Activated CD8-positive, alpha-beta memory T cell treated with anti-CD3 and anti-CD28 coated beads, Interleukin-2, amount 50 U/mL, for 48 hours (primary cell): Measurements from ENCODE around the gene IL23A.

Source experiments
- DNase-seq: peaks from one replicate; pipeline ENCODE4 v3.0.0-alpha.2; 2020

Gene IL23A

DNA sequence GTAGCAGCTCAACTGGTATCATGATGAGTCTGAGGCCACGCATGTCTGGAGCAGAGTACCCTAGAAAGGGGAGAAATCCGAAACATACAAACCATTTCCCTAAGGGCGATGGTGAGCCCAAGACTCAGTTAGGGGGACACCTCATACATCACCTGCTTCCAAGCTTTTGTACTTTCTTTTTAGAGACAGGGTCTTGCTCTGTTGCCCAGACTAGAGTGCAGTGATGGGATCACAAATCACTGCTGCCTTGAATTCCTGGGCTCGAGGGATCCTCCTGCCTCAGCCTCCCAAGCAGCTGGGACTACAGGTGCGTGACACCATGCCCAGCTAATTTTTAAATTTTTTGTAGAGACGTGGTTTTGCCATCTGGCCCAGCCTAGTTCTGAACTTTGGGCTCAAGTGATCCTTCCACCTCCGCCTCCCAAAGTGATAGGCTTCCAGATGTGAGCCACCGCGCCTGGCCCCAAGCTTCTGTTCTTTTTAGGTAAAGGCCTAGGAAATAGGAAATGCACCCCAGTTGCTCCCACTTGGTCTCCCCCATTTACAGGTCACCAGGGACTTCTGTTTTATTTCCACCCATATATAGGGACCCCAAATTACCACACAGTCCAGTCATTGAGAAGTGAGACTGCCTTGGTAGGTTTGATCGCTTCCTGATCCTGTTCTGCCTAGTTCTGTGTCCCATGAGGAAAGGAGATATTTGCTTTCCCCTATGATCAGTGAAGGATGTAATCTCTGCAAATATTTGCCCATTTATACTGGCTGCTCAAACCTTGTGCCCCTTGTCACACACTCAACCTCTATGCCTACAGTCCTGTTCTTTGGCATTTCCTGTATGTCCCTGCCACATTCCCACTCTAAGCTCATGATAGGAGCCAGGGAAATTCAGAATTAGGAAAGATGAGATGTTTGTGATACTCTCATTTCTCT is 23.7 kb downstream of the IL23A start, which contains the start of gene APOF:
Gene APOF (minus strand): TSS at position 728 of the 930 bp plus-strand sequence. CDS start 112 bp downstream, at position 616.
- no peak for DNase-seq

GRCh38 chr12:56366948-56367347 is 28.3 kb downstream of the IL23A start:
- no peak for DNase-seq

GRCh38 chr12:56373515-56373914 is 34.8 kb downstream of the IL23A start:
- DNase-seq: no peak

DNA sequence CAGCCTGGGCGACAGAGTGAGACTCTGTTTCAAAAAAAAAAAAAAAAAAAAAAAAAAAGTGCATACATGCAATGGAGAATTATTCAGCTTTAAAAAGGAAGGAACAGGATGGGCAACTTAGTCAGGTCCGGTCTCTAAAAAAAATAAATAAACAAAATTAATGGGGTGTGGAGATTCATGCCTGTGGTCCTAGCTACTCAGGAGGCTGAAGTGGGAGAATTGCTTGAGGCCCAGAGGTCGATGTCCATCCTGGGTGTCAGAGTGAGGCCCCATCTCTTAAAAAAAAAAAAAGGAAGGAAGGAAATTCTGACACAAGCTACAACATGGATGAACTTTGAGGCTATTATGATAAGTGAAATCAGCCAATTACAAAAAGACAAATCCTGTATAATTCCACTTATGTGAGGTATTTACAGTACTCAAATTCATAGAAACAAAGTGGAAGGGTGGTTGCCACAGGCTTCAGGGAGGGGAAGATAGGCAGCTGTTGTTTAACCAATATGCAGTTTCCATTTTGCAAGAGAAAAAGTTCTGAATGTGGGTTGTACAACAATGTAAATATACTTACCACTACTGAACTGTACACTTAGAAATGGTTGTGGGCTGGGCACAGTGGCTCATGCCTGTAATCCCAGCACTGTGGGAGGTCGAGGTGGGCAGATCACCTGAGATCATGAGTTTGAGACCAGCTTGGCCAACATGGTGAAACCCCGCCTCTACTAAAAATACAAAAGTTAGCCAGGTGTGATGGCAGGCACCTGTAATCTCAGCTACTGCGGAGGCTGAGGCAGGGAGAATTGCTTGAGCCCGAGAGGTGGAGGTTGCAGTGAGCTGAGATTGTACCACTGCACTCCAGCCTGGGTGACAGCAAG is 36.3 kb downstream of the IL23A start:
- DNase-seq: no peak

DNA sequence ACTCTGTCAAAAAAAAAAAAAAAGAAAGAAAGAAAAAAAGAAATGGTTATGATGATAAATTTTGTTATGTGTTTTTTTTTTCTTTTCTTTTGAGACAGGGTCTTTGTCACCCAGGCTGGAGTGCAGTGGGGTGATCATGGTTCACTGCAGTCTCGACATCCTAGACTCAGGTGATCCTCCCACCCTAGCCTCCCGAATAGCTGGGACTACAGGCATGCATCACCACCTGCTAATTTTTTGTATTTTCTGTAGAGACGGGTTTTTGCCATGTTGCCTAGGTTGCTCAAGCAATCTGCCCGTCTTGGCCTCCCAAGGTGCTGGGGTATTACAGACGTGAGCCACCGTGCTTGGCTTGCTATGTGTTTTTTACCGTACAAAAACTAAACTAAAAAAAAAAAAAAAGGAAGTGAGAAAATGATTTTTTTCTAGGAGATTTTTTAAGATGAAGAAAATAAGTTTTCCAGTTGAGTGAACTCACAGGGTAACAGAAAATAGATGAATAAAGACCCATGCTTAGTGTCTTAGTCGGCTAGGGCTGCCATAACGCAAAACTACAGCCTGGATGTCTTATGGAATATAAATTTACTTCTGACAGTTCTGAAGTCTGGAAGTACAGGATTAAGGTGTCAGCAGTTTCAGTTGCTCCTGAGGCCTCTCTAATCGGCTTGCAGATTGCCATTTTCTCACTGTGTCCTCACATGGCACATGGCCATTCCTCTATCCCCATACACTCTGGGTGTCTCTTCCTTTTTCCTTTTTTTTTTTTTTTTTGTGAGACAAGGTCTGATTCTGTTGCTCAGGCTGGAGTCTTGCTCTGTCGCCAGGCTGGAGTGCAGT is 37.1 kb downstream of the IL23A start:
- no peak for DNase-seq

DNA sequence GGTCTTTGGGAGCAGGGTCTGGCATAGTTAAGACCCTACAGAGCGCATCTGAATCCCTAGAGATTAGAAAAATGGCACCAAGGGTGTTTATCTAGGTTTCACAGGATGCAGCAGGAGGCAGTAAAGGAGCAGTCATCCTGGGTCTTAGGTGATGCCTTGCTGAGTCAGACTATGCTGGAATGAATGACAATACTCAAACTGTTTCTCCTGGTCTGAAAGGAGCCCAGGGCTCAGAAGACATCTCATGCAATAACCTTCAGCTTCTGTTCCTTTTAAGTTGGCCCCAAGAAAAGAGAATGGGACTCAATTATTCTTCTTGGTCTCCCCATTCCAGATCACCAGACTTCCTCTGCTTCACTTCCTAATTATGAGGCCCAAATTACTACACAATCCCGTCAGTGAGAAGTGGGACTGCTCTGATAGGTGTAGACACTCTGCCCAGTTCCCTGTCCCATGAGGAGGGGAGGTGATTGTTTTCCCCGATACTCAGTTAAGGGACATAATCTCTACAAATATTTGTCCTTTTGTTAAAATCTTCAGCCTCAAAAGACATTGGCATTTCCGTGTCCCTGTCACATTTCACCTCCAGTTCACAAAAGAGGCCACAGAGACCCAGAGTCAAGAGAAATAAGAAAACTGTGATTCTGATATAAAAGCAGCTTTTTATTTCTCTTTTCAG is 38.8 kb downstream of the IL23A start:
- no peak for DNase-seq

GRCh38 chr12:56377989-56378316 is 39.3 kb downstream of the IL23A start:
- no peak for DNase-seq

GRCh38 chr12:56382611-56383010 is 43.9 kb downstream of the IL23A start:
- DNase-seq: no peak

GRCh38 chr12:56385873-56386272 is 47.2 kb downstream of the IL23A start:
- DNase-seq: no peak

DNA sequence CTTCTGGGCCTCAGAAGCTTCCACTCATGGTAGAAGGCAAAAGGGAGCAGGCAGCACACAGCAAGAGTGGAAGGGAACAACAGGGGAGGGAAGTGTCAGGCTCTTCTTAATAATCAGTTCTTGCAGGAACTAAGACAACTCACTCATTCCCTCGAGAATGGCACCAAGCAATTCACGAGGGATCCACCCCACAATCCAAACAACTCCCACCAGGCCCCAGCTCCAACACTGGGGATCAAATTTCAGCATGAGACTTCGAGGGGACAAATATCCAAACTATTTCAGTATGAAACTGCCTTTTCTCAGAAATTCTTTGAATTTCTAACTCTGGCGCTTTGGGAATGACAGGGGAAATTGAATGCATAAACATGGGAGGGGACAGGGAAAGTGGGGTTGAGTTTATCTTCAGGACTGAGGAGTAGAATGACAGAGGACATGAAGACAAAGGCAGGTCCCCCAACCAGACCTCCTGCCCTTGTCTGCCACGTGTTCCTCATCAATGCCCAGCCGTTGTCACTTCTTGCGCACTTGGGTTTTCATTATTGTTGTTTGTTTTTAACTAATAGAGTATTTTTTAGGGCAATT is 48.6 kb downstream of the IL23A start:
- DNase-seq: no peak

- no peak for DNase-seq
Observed at GRCh38 chr12:56389412-56389811, 50.7 kb downstream of the IL23A start.
